HepG2 (cell line): Measurements from ENCODE around the gene BTAF1. TPM values are rescaled to one million over a fixed set of nuclear protein-coding genes. Genes with fewer than 3 reads are reported as not detected.

Experiments used
- ATAC-seq: fragments of 200-7000 bp; cut with Tn5 transposase; 3 replicates; pipeline ENCODE4 v1.9.1; 2020; ENCODE audit warnings: mild to moderate bottlenecking, moderate library complexity
- BruUV-seq: library from RNA; stranded (reverse); fragments of 400-500 nt; replicated peaks from 2 replicates; lab custom pipeline; 2021; lab: Mats Ljungman, UMichigan
- CTCF ChIA-PET: fragments of 300-600 bp; formaldehyde crosslinking; extraction: SDS; loops from one replicate; lab custom pipeline; 2021; ENCODE audit warnings: low total read pairs, inconsistent platforms, low intra/inter-chr PET ratio; lab: Yijun Ruan, JAX
- POLR2A ChIA-PET: fragments of 350-600 bp; sonication (Branson Sonifier 250); formaldehyde crosslinking; loops from one replicate; lab custom pipeline; 2020; ENCODE audit warnings: antibody characterized with exemption, inconsistent platforms; lab: Yijun Ruan, JAX
- DNase-seq: peaks from one replicate; pipeline ENCODE4 v3.0.0-alpha.2; 2015; ENCODE audit warnings: low spot score
- FAIRE-seq: peaks from 3 replicates; lab custom pipeline; 2011; peaks lifted over from hg19 to GRCh38; lab: Jason Lieb, UNC
- H2AFZ ChIP-seq: one replicate; pipeline ENCODE4 v1.6.1; 2011; ENCODE audit warnings: low read length, inconsistent platforms
- H3K27ac ChIP-seq: fragments of 300-600 bp; 3 replicates; pipeline ENCODE4 v1.8.0; 2011; ENCODE audit warnings: mixed run types, mild to moderate bottlenecking, mixed read lengths, low read length, inconsistent platforms; ENCODE audit not compliant: insufficient read depth; ENCODE audit errors: extremely low read length
- H3K27me3 ChIP-seq, 2 experiments: fragments of 200-600 bp in 1 of 2; 2 replicates in 1 of 2; 3 replicates in 1 of 2; pipeline versions ENCODE4 v1.6.0 to v1.8.0; 2011; ENCODE audit warnings: low read length in 2 of 2, mild to moderate bottlenecking in 2 of 2, moderate library complexity in 2 of 2, inconsistent platforms in 1 of 2; ENCODE audit not compliant: insufficient read depth in 2 of 2, control insufficient read depth in 1 of 2
- H3K36me3 ChIP-seq, 2 experiments: fragments of 200-600 bp in 1 of 2; replicated peaks in 1 of 2; 2 replicates in 1 of 2; 3 replicates in 1 of 2; pipeline versions ENCODE4 v1.5.1 to v1.8.0; 2011; ENCODE audit warnings: low read length in 2 of 2, inconsistent platforms in 1 of 2; ENCODE audit not compliant: insufficient read depth in 2 of 2, control insufficient read depth in 1 of 2
- H3K4me1 ChIP-seq: 2 replicates; pipeline ENCODE4 v1.5.1; 2012; ENCODE audit warnings: low read length, inconsistent platforms; ENCODE audit not compliant: insufficient read depth
- H3K4me2 ChIP-seq: 2 replicates; pipeline ENCODE4 v1.6.0; 2011; ENCODE audit warnings: low read depth, low read length, inconsistent platforms
- H3K4me3 ChIP-seq, 3 experiments: fragments of 200-600 bp in 1 of 3; sonication (generic), shearing (Covaris generic) in 1 of 3; replicated peaks in 1 of 3; 2 replicates each; pipeline ENCODE4 v1.5.1; 2011 to 2016; ENCODE audit warnings: low read length in 3 of 3, inconsistent platforms in 2 of 3, low read depth in 2 of 3, mild to moderate bottlenecking in 2 of 3, control low read depth in 1 of 3, mixed read lengths in 1 of 3; ENCODE audit not compliant: insufficient read depth in 1 of 3
- H3K79me2 ChIP-seq: one replicate; pipeline ENCODE4 v1.6.1; 2011; ENCODE audit warnings: low read length, inconsistent platforms; ENCODE audit not compliant: insufficient read depth
- H3K9ac ChIP-seq: 2 replicates; pipeline ENCODE4 v1.6.0; 2011; ENCODE audit warnings: mild to moderate bottlenecking, low read depth, low read length, inconsistent platforms; ENCODE audit not compliant: insufficient read depth
- H3K9me3 ChIP-seq: 2 replicates; pipeline ENCODE4 v1.5.1; 2012; ENCODE audit warnings: mild to moderate bottlenecking, low read length
- H4K20me1 ChIP-seq: 2 replicates; pipeline ENCODE4 v1.6.0; 2011; ENCODE audit warnings: inconsistent platforms, mild to moderate bottlenecking, low read length, moderate library complexity; ENCODE audit not compliant: insufficient read depth
- ATAD3A ChIP-seq: sonication (generic); formaldehyde crosslinking; IDR thresholded peaks from 2 replicates; pipeline ENCODE4 v1.4.0; 2020; ENCODE audit warnings: missing genetic modification reagents
- NR2C2 ChIP-seq: sonication (generic); formaldehyde crosslinking; IDR thresholded peaks from 2 replicates; pipeline ENCODE4 v1.4.0; 2020; ENCODE audit warnings: missing genetic modification reagents, mild to moderate bottlenecking, moderate library complexity, borderline replicate concordance
- PAX8 ChIP-seq: sonication (generic); formaldehyde crosslinking; IDR thresholded peaks from 2 replicates; pipeline ENCODE4 v1.8.0; 2022; ENCODE audit warnings: mild to moderate bottlenecking, missing genetic modification reagents, borderline replicate concordance
- POGZ ChIP-seq: sonication (generic); formaldehyde crosslinking; IDR thresholded peaks from 2 replicates; pipeline ENCODE4 v1.4.0; 2020; ENCODE audit warnings: mild to moderate bottlenecking, missing genetic modification reagents
- RARA ChIP-seq: IDR thresholded peaks from 2 replicates; pipeline ENCODE4 v1.6.1; 2016; ENCODE audit warnings: missing genetic modification reagents, missing compliant biosample characterization
- RXRA ChIP-seq: sonication (generic); formaldehyde crosslinking; IDR thresholded peaks from 2 replicates; pipeline ENCODE4 v1.5.1; 2020; ENCODE audit warnings: missing genetic modification reagents
- SALL1 ChIP-seq: sonication (generic); formaldehyde crosslinking; IDR thresholded peaks from 2 replicates; pipeline ENCODE4 v1.8.0; 2022; ENCODE audit warnings: mild to moderate bottlenecking, missing genetic modification reagents
- SRSF1 ChIP-seq: fragments of 200-400 bp; formaldehyde crosslinking; optimal IDR thresholded peaks from 2 replicates; pipeline ENCODE3; 2017; ENCODE audit warnings: mild to moderate bottlenecking, low read depth, low read length, moderate library complexity
- STAT5B ChIP-seq: sonication (generic); formaldehyde crosslinking; IDR thresholded peaks from 2 replicates; pipeline ENCODE4 v1.4.0; 2020; ENCODE audit warnings: missing genetic modification reagents
- ZNF296 ChIP-seq: sonication (generic); formaldehyde crosslinking; conservative IDR thresholded peaks from 2 replicates; pipeline ENCODE4 v1.5.0; 2020; ENCODE audit warnings: mild to moderate bottlenecking, missing genetic modification reagents
- ZNF563 ChIP-seq: sonication (generic); formaldehyde crosslinking; IDR thresholded peaks from 2 replicates; pipeline ENCODE4 v1.8.0; 2022; ENCODE audit warnings: mild to moderate bottlenecking, moderate library complexity, missing genetic modification reagents
- ZNF598 ChIP-seq: sonication (generic); formaldehyde crosslinking; IDR thresholded peaks from 2 replicates; pipeline ENCODE4 v1.5.1; 2020; ENCODE audit warnings: mild to moderate bottlenecking, missing genetic modification reagents, borderline replicate concordance
- ZSCAN29 ChIP-seq: sonication (generic); formaldehyde crosslinking; conservative IDR thresholded peaks from 2 replicates; pipeline ENCODE4 v1.4.0; 2020; ENCODE audit warnings: mild to moderate bottlenecking, missing genetic modification reagents
- WGBS: methylation state at CpG from one replicate; pipeline ENCODE4 v1.1.6; 2017; ENCODE audit warnings: low lambda C conversion rate; 5-methylcytosine and 5-hydroxymethylcytosine counted together
- in situ Hi-C: cut with HindIII; loops from 2 replicates; pipeline ENCODE4 v1.10.0; 2017; ENCODE audit warnings: low pct_unique_long_range_greater_than_20kb; ENCODE audit not compliant: extremely low pct_ligation_motif_present
- intact Hi-C: fragments of 100-400 bp; cut with micrococcal nuclease; formaldehyde crosslinking; loops from one replicate; pipeline ENCODE4 v1.10.0; 2022; ENCODE audit not compliant: unreplicated experiment
- polyA plus RNA-seq, 8 experiments: library from polyadenylated mRNA; depleted of rRNA in 3 of 8; stranded (reverse) in 7 of 8; unstranded in 1 of 8; fragments of >200 nt; fragmentation: Illumina TruSeq in 4 of 8; extraction: Trizol in 4 of 8; gene quantifications; 2 replicates each; pipeline versions ENCODE4 v1.2.1 to v1.2.3, GENCODE V29; 2011 to 2016; ENCODE audit warnings: low read depth in 4 of 8, missing spikeins in 1 of 8, mixed read lengths in 1 of 8; ENCODE audit not compliant: insufficient read depth in 1 of 8
- total RNA-seq, 5 experiments: library from RNA; depleted of rRNA; stranded (reverse); fragments of >200 nt; fragmentation: Illumina TruSeq; extraction: Trizol; gene quantifications; 2 replicates each; pipeline ENCODE4 v1.2.3, GENCODE V29; 2016; ENCODE audit warnings: low read depth in 1 of 5
- TF ChIP-seq, protein P1 (sequence below): sonication (generic); formaldehyde crosslinking; IDR thresholded peaks from 2 replicates; pipeline ENCODE4 v1.5.1; 2020; ENCODE audit warnings: mild to moderate bottlenecking, missing genetic modification reagents, moderate library complexity
- TF ChIP-seq, protein P2 (sequence below): sonication (generic); formaldehyde crosslinking; IDR thresholded peaks from 2 replicates; pipeline ENCODE4 v1.8.0; 2022; ENCODE audit warnings: missing genetic modification reagents, low read depth, mild to moderate bottlenecking, borderline replicate concordance
- TF ChIP-seq, protein P3 (sequence below): IDR thresholded peaks from 2 replicates; pipeline ENCODE4 v1.6.1; 2018; ENCODE audit warnings: missing genetic modification reagents, mild to moderate bottlenecking, missing compliant biosample characterization
- TF ChIP-seq, protein P4 (sequence below): sonication (generic); formaldehyde crosslinking; IDR thresholded peaks from 2 replicates; pipeline ENCODE4 v1.4.0; 2020; ENCODE audit warnings: missing genetic modification reagents; ENCODE audit errors: not compliant biosample characterization
- TF ChIP-seq, protein P5 (sequence below): IDR thresholded peaks from 2 replicates; pipeline ENCODE4 v1.6.1; 2016; ENCODE audit warnings: control low read depth

The BTAF1 gene
- total and polyA plus RNA-seq, 2 of the 13 experiments (the other 11 are each of a cell fraction or from before 2014, with no cell fraction given) = 38.6 to 54.1 TPM

DNA sequence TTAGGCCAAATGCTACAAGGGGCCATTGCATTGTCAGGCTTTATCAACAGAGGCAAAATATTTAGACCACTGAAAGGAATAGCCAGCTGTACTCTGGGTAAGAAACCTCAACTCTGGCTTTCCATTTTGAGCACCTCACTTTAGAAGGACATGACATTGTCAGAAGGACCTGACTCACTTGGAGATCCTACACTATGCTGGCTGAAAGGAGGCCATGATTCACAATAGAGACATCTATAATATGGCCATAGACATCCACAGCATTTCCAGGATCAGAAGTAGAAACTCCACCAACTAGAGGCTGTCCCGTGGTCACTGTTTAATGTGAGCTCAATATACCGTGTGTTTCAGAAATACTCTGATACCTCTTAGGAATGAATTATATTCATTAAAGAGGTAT is 140.9 kb downstream of the BTAF1 start:
- Histone ChIP-seq H3K27me3 (no peaks in the 10 kb centered on the region), H3K4me3 (no peak overlapping the region), H3K9me3 (no peaks in the 10 kb centered on the region), H3K36me3 (no peaks in the 10 kb centered on the region; a peak in 1 of 5 replicates), H3K4me1 (no peaks in the 10 kb centered on the region), H3K27ac (no peak overlapping the region), H2AFZ (no peak overlapping the region), H3K4me2 (no peak overlapping the region), H3K9ac (no peak overlapping the region), H4K20me1 (no peaks in the 10 kb centered on the region), H3K79me2 (no peaks in the 10 kb centered on the region)
- ATAC-seq = no peak
- TF ChIP-seq SALL1 (CRISPR knock-in tag) (no peak), SRSF1 (no peak), POGZ (CRISPR knock-in tag) (no peak), ZNF296 (CRISPR knock-in tag) (no peak), PAX8 (CRISPR knock-in tag) (no peak), ZNF563 (CRISPR knock-in tag) (no peak), RXRA (CRISPR knock-in tag) (no peak), ZNF598 (CRISPR knock-in tag) (no peak), ZSCAN29 (CRISPR knock-in tag) (no peak), STAT5B (CRISPR knock-in tag) (no peak), RARA (CRISPR knock-in tag) (no peak), NR2C2 (no peak), ATAD3A (no peak)
- TF ChIP-seq, protein P1, sequence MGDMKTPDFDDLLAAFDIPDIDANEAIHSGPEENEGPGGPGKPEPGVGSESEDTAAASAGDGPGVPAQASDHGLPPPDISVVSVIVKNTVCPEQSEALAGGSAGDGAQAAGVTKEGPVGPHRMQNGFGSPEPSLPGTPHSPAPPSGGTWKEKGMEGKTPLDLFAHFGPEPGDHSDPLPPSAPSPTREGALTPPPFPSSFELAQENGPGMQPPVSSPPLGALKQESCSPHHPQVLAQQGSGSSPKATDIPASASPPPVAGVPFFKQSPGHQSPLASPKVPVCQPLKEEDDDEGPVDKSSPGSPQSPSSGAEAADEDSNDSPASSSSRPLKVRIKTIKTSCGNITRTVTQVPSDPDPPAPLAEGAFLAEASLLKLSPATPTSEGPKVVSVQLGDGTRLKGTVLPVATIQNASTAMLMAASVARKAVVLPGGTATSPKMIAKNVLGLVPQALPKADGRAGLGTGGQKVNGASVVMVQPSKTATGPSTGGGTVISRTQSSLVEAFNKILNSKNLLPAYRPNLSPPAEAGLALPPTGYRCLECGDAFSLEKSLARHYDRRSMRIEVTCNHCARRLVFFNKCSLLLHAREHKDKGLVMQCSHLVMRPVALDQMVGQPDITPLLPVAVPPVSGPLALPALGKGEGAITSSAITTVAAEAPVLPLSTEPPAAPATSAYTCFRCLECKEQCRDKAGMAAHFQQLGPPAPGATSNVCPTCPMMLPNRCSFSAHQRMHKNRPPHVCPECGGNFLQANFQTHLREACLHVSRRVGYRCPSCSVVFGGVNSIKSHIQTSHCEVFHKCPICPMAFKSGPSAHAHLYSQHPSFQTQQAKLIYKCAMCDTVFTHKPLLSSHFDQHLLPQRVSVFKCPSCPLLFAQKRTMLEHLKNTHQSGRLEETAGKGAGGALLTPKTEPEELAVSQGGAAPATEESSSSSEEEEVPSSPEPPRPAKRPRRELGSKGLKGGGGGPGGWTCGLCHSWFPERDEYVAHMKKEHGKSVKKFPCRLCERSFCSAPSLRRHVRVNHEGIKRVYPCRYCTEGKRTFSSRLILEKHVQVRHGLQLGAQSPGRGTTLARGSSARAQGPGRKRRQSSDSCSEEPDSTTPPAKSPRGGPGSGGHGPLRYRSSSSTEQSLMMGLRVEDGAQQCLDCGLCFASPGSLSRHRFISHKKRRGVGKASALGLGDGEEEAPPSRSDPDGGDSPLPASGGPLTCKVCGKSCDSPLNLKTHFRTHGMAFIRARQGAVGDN (CRISPR knock-in tag) = no peak
- TF ChIP-seq, protein P2, sequence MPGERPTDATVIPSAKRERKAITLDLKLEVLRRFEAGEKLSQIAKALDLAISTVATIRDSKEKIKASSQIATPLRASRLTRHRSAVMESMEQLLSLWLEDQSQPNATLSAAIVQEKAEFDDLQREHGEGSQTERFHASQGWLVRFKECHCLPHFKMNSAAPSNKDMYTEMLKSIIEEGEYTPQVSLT (CRISPR knock-in tag) = no peak
- TF ChIP-seq, protein P3, sequence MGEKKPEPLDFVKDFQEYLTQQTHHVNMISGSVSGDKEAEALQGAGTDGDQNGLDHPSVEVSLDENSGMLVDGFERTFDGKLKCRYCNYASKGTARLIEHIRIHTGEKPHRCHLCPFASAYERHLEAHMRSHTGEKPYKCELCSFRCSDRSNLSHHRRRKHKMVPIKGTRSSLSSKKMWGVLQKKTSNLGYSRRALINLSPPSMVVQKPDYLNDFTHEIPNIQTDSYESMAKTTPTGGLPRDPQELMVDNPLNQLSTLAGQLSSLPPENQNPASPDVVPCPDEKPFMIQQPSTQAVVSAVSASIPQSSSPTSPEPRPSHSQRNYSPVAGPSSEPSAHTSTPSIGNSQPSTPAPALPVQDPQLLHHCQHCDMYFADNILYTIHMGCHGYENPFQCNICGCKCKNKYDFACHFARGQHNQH (CRISPR knock-in tag) = no peak
- TF ChIP-seq, protein P4, sequence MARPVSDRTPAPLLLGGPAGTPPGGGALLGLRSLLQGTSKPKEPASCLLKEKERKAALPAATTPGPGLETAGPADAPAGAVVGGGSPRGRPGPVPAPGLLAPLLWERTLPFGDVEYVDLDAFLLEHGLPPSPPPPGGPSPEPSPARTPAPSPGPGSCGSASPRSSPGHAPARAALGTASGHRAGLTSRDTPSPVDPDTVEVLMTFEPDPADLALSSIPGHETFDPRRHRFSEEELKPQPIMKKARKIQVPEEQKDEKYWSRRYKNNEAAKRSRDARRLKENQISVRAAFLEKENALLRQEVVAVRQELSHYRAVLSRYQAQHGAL (CRISPR knock-in tag) = no peak
- TF ChIP-seq, protein P5, sequence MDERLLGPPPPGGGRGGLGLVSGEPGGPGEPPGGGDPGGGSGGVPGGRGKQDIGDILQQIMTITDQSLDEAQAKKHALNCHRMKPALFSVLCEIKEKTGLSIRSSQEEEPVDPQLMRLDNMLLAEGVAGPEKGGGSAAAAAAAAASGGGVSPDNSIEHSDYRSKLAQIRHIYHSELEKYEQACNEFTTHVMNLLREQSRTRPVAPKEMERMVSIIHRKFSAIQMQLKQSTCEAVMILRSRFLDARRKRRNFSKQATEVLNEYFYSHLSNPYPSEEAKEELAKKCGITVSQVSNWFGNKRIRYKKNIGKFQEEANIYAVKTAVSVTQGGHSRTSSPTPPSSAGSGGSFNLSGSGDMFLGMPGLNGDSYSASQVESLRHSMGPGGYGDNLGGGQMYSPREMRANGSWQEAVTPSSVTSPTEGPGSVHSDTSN (CRISPR knock-in tag) = no peak
- intact Hi-C loops = no loop called here
- CTCF ChIA-PET = no interaction called here
- in situ Hi-C loops = no loop called here
- POLR2A ChIA-PET = no interaction called here
- WGBS = 71% methylated on average over 2 of the region's 2 CpGs
- no TSS peak for BruUV-seq
- no peak for FAIRE-seq
- DNase-seq = no peak
